K562 (cell line): Measurements from ENCODE around the gene POLR2H. TPM values are rescaled to one million over a fixed set of nuclear protein-coding genes. Genes with fewer than 3 reads are reported as not detected.

Experiments
- CTCF ChIP-seq, 3 experiments: IDR thresholded peaks in 2 of 3; conservative IDR thresholded peaks in 1 of 3; 2 replicates each; pipeline ENCODE4 v1.5.1; 2011 to 2012; ENCODE audit warnings: low read length in 3 of 3, mild to moderate bottlenecking in 3 of 3, control low read depth in 2 of 3, improper control_type of control experiment in 1 of 3, inconsistent platforms in 1 of 3, low read depth in 1 of 3, mixed read lengths in 1 of 3, moderate library complexity in 1 of 3; ENCODE audit not compliant: insufficient read depth in 2 of 3
- EGR1 ChIP-seq: fragments of 450-650 bp; conservative IDR thresholded peaks from 2 replicates; pipeline ENCODE4 v1.6.1; 2017; ENCODE audit warnings: mild to moderate bottlenecking
- MAZ ChIP-seq, 2 experiments: fragments of 450-650 bp in 1 of 2; sonication (generic) in 1 of 2; formaldehyde crosslinking; IDR thresholded peaks in 1 of 2; conservative IDR thresholded peaks in 1 of 2; 2 replicates each; pipeline versions ENCODE4 v1.4.0 to v1.5.0; 2020; ENCODE audit warnings: mild to moderate bottlenecking in 1 of 2, missing genetic modification reagents in 1 of 2
- REST ChIP-seq, 2 experiments: fragments of 450-650 bp; formaldehyde crosslinking in 1 of 2; IDR thresholded peaks; 2 replicates each; pipeline versions ENCODE4 v1.4.0 to v1.6.1; 2014 to 2020; ENCODE audit warnings: mild to moderate bottlenecking in 2 of 2, borderline replicate concordance in 1 of 2, low read depth in 1 of 2
- polyA plus RNA-seq, 8 experiments: library from polyadenylated mRNA; depleted of rRNA in 4 of 8; stranded (reverse) in 5 of 8; unstranded in 3 of 8; fragments of >200 nt; fragmentation: Nextera tagmentation in 2 of 8; fragmentation: Illumina TruSeq in 1 of 8; extraction: Ambion mirVana in 2 of 8; extraction: Trizol in 1 of 8; gene quantifications; 2 replicates each; pipeline versions ENCODE4 v1.2.1 to v1.2.3, GENCODE V29; 2011 to 2014; ENCODE audit warnings: inconsistent platforms in 1 of 8, missing spikeins in 1 of 8
- total RNA-seq, 7 experiments: library from RNA; depleted of rRNA in 6 of 7; stranded (reverse); fragments of >200 nt in 6 of 7; fragmentation: Illumina TruSeq in 2 of 7; extraction: Trizol in 2 of 7; gene quantifications; 2 replicates each; pipeline versions ENCODE4 v1.2.1 to v1.2.3, GENCODE V29; 2011 to 2021; ENCODE audit warnings: low replicate concordance in 1 of 7

The POLR2H gene
- total and polyA plus RNA-seq, 9 of the 15 experiments (the other 6 are each of a cell fraction or from before 2014, with no cell fraction given): 128 to 512 (median 220) TPM

GRCh38 chr3:184354121-184354728 lies 7.3 kb upstream of the POLR2H start (continued):
- TF ChIP-seq CTCF (IDR thresholded peaks at IDR 0.05 in 2 of 3, conservative IDR thresholded peaks at IDR 0.05 in 1 of 3; ENCODE audit: insufficient read depth in 2 of 3, low read depth in 1 of 3, low read length in 3 of 3) (peak; percentile 75 to 82 (median 77)), REST (IDR thresholded peaks at IDR 0.05; ENCODE audit: borderline replicate concordance) (peak; percentile 43), REST (CRISPR knock-in tag; IDR thresholded peaks at IDR 0.05; ENCODE audit: low read depth) (no peak), MAZ (CRISPR knock-in tag; conservative IDR thresholded peaks at IDR 0.05 in 1 of 2, IDR thresholded peaks at IDR 0.05 in 1 of 2) (peak in 1 of 2 experiments; percentile 48; a peak in 1 of 4 replicates), EGR1 (peak; percentile 91)
